ENCODE results near the gene PNPLA1. TPM values are rescaled to one million over a fixed set of nuclear protein-coding genes. Genes with fewer than 3 reads are reported as not detected.

The PNPLA1 gene
- total RNA-seq, 1 experiment from 2014 or later: 0.29 TPM

DNA sequence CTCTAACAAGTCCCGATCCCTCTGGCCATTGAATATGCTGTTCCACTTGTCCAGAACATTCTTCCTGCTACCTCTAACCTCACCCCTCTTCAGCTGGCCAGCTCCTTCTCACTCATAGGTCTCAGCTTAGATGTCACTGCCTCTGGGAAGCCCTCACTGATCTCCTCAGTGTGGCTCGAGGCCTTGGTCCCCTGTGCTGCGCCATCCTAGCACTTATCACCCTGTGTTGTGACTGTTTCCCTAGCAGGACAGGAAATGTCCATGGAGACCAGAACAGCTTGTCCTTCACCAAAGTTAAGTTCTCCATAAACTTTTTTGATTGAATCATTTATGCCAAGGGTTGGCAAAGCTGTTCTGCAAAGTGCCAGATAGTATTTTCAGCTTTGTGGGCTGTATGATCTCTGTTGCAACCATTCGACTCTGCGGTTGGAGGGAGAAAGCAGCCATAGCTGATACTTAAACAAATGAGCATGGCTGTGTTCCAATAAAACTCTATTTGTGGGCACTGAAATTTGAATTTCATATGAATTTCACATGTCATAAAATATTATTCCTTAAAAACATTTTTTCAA, 73.3 kb downstream of the PNPLA1 start:
- H3K27me3 ChIP-seq (ENCODE audit: low read length): 0 out of 2 replicates have a peak, but pooled peaks cover 7% of the 10 kb centered on the region
- intact Hi-C loops (cut with micrococcal nuclease): no loop called here
- H3K4me2 ChIP-seq (ENCODE audit: low read length): no peak overlapping the region
- CTCF ChIA-PET: no interaction called here
- H3K9me2 ChIP-seq (replicated peaks; ENCODE audit: low read length): no peaks in the 10 kb centered on the region
- H3K79me2 ChIP-seq (ENCODE audit: low read length): no peaks in the 10 kb centered on the region
- no peak overlapping the region for H3K4me3 ChIP-seq (ENCODE audit: low read length)
- no peaks in the 10 kb centered on the region for H3K9me3 ChIP-seq (ENCODE audit: low read length)
- H3K27ac ChIP-seq (ENCODE audit: low read length): no peak overlapping the region
- H3K4me1 ChIP-seq (ENCODE audit: insufficient read depth, low read length): peaks cover 7% of the 10 kb centered on the region
- no TSS peak for BruUV-seq (replicated peaks)
- no peaks in the 10 kb centered on the region for H3K36me3 ChIP-seq (ENCODE audit: low read depth, low read length)
- no peak overlapping the region for H2AFZ ChIP-seq (ENCODE audit: low read length)
- POLR2A ChIA-PET (ENCODE audit: unreplicated experiment): no interaction called here
- no peak overlapping the region for H3K9ac ChIP-seq (ENCODE audit: low read length)
- H4K20me1 ChIP-seq (ENCODE audit: low read length): no peaks in the 10 kb centered on the region
- no peaks in the 10 kb centered on the region for H3F3A ChIP-seq (ENCODE audit: low read length, unreplicated experiment)
- ATAC-seq (no peak), DNase-seq (no peak)
- TF ChIP-seq, protein P1, sequence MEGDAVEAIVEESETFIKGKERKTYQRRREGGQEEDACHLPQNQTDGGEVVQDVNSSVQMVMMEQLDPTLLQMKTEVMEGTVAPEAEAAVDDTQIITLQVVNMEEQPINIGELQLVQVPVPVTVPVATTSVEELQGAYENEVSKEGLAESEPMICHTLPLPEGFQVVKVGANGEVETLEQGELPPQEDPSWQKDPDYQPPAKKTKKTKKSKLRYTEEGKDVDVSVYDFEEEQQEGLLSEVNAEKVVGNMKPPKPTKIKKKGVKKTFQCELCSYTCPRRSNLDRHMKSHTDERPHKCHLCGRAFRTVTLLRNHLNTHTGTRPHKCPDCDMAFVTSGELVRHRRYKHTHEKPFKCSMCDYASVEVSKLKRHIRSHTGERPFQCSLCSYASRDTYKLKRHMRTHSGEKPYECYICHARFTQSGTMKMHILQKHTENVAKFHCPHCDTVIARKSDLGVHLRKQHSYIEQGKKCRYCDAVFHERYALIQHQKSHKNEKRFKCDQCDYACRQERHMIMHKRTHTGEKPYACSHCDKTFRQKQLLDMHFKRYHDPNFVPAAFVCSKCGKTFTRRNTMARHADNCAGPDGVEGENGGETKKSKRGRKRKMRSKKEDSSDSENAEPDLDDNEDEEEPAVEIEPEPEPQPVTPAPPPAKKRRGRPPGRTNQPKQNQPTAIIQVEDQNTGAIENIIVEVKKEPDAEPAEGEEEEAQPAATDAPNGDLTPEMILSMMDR (conservative IDR thresholded peaks at IDR 0.05; ENCODE audit: low read depth, low read length): no peak
- TF ChIP-seq EZH2phosphoT487 (IDR thresholded peaks at IDR 0.05; ENCODE audit: borderline replicate concordance, low read length) (no peak), EZH2 (IDR thresholded peaks at IDR 0.05; ENCODE audit: low read length, unreplicated experiment) (no peak)

DNA sequence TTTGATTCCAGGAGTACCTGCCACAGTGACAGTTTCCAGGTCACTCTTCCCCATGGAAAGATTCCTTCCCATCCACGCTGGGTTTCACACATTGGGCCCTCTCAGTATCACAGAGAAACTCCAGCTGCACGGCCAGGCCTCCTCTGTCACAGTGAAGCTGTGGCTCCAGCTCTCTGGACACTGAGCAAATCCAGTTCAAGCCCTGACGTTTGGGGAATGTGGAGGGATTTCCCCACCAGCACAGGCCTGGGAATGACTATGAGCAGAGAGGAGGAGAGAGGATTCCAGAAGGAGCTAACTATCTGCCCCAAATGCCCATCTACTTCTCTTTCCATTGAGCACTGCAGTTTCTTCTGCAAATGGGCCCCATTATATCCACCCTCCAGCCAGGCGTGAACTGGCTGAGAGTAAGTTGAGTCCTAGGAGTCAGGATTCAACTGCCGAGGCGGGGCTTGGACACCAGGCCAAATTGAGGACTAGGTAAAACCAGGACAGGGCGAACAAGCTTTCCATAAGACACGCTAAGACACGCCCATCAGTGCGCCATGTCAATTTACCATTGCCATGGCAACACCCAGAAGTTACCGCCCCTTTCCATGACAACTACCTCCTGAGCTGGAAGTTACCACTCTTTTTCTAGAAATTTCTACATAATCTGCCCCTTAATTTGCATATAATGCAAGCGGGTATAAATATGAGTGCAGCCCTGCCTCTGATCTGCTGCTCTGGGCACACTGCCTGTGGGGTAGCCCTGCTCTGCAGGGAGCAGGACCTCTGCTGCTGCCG, 76.0 kb downstream of the PNPLA1 start:
- intact Hi-C loops (cut with micrococcal nuclease): no loop called here
- ATAC-seq: no peak
- Histone ChIP-seq H3F3A (ENCODE audit: low read length, unreplicated experiment) (no peaks in the 10 kb centered on the region), H3K4me1 (ENCODE audit: insufficient read depth, low read length) (peaks cover under 1% of the 10 kb centered on the region), H3K79me2 (ENCODE audit: low read length) (no peaks in the 10 kb centered on the region), H3K9me3 (ENCODE audit: low read length) (no peaks in the 10 kb centered on the region), H2AFZ (ENCODE audit: low read length) (no peak overlapping the region), H3K27me3 (ENCODE audit: low read length) (no peaks in the 10 kb centered on the region), H3K4me3 (ENCODE audit: low read length) (no peak overlapping the region), H3K27ac (ENCODE audit: low read length) (no peak overlapping the region), H3K9me2 (replicated peaks; ENCODE audit: low read length) (no peaks in the 10 kb centered on the region), H4K20me1 (ENCODE audit: low read length) (no peaks in the 10 kb centered on the region), H3K4me2 (ENCODE audit: low read length) (no peak overlapping the region), H3K36me3 (ENCODE audit: low read depth, low read length) (no peaks in the 10 kb centered on the region), H3K9ac (ENCODE audit: low read length) (no peak overlapping the region)
- no peak for DNase-seq
- BruUV-seq (replicated peaks): no TSS peak
- CTCF ChIA-PET: interaction anchor here (0.6 kb wide), 2 partner anchors 231 to 364 kb away, joined by 3 to 4 read pairs; no protein-coding TSS in a partner anchor
- TF ChIP-seq EZH2phosphoT487 (IDR thresholded peaks at IDR 0.05; ENCODE audit: borderline replicate concordance, low read length): no peak
- no peak for TF ChIP-seq EZH2 (IDR thresholded peaks at IDR 0.05; ENCODE audit: low read length, unreplicated experiment)
- TF ChIP-seq, protein P1 (conservative IDR thresholded peaks at IDR 0.05; ENCODE audit: low read depth, low read length): no peak
- POLR2A ChIA-PET (ENCODE audit: unreplicated experiment): no interaction called here
